Measurements from ENCODE around the gene TMCC3.

DNA sequence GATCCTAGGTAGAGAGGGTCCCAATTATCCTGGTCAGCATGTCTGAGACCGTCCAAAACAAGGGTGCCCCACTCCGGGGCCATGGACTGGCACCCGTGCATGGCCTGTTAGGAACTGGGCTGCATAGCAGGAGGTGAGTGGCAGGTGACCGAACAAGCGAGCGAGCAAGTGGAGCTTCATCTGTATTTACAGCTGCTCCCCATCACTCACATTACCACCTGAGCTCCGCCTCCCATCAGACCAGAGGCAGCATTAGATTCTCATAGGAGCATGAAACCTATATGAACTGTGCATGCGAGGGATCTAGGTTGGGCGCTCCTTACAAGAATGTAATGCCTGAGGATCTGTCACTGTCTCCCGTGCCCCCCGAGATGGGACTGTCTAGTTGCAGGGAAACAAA, 44.4 kb upstream of the TMCC3 start:
- TF ChIP-seq, protein P1, sequence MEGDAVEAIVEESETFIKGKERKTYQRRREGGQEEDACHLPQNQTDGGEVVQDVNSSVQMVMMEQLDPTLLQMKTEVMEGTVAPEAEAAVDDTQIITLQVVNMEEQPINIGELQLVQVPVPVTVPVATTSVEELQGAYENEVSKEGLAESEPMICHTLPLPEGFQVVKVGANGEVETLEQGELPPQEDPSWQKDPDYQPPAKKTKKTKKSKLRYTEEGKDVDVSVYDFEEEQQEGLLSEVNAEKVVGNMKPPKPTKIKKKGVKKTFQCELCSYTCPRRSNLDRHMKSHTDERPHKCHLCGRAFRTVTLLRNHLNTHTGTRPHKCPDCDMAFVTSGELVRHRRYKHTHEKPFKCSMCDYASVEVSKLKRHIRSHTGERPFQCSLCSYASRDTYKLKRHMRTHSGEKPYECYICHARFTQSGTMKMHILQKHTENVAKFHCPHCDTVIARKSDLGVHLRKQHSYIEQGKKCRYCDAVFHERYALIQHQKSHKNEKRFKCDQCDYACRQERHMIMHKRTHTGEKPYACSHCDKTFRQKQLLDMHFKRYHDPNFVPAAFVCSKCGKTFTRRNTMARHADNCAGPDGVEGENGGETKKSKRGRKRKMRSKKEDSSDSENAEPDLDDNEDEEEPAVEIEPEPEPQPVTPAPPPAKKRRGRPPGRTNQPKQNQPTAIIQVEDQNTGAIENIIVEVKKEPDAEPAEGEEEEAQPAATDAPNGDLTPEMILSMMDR (conservative IDR thresholded peaks at IDR 0.05; ENCODE audit: low read depth in 2 of 2) = no peak
- TF ChIP-seq, protein P2, sequence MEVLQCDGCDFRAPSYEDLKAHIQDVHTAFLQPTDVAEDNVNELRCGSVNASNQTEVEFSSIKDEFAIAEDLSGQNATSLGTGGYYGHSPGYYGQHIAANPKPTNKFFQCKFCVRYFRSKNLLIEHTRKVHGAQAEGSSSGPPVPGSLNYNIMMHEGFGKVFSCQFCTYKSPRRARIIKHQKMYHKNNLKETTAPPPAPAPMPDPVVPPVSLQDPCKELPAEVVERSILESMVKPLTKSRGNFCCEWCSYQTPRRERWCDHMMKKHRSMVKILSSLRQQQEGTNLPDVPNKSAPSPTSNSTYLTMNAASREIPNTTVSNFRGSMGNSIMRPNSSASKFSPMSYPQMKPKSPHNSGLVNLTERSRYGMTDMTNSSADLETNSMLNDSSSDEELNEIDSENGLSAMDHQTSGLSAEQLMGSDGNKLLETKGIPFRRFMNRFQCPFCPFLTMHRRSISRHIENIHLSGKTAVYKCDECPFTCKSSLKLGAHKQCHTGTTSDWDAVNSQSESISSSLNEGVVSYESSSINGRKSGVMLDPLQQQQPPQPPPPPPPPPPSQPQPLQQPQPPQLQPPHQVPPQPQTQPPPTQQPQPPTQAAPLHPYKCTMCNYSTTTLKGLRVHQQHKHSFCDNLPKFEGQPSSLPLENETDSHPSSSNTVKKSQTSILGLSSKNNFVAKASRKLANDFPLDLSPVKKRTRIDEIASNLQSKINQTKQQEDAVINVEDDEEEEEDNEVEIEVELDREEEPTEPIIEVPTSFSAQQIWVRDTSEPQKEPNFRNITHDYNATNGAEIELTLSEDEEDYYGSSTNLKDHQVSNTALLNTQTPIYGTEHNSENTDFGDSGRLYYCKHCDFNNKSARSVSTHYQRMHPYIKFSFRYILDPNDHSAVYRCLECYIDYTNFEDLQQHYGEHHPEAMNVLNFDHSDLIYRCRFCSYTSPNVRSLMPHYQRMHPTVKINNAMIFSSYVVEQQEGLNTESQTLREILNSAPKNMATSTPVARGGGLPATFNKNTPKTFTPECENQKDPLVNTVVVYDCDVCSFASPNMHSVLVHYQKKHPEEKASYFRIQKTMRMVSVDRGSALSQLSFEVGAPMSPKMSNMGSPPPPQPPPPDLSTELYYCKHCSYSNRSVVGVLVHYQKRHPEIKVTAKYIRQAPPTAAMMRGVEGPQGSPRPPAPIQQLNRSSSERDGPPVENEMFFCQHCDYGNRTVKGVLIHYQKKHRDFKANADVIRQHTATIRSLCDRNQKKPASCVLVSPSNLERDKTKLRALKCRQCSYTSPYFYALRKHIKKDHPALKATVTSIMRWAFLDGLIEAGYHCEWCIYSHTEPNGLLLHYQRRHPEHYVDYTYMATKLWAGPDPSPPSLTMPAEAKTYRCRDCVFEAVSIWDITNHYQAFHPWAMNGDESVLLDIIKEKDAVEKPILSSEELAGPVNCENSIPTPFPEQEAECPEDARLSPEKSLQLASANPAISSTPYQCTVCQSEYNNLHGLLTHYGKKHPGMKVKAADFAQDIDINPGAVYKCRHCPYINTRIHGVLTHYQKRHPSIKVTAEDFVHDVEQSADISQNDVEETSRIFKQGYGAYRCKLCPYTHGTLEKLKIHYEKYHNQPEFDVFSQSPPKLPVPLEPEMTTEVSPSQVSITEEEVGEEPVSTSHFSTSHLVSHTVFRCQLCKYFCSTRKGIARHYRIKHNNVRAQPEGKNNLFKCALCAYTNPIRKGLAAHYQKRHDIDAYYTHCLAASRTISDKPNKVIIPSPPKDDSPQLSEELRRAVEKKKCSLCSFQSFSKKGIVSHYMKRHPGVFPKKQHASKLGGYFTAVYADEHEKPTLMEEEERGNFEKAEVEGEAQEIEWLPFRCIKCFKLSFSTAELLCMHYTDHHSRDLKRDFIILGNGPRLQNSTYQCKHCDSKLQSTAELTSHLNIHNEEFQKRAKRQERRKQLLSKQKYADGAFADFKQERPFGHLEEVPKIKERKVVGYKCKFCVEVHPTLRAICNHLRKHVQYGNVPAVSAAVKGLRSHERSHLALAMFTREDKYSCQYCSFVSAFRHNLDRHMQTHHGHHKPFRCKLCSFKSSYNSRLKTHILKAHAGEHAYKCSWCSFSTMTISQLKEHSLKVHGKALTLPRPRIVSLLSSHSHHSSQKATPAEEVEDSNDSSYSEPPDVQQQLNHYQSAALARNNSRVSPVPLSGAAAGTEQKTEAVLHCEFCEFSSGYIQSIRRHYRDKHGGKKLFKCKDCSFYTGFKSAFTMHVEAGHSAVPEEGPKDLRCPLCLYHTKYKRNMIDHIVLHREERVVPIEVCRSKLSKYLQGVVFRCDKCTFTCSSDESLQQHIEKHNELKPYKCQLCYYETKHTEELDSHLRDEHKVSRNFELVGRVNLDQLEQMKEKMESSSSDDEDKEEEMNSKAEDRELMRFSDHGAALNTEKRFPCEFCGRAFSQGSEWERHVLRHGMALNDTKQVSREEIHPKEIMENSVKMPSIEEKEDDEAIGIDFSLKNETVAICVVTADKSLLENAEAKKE (CRISPR knock-in tag; IDR thresholded peaks at IDR 0.05) = no peak
- TF ChIP-seq EZH2phosphoT487 (IDR thresholded peaks at IDR 0.05; ENCODE audit: unreplicated experiment) (no peak), CREB1 (CRISPR knock-in tag; IDR thresholded peaks at IDR 0.05; ENCODE audit: low read depth) (no peak), EZH2 (IDR thresholded peaks at IDR 0.05; ENCODE audit: low read depth, unreplicated experiment) (no peak), POLR2AphosphoS5 (IDR thresholded peaks at IDR 0.05; ENCODE audit: low read depth) (no peak)
- TF ChIP-seq, protein P3, sequence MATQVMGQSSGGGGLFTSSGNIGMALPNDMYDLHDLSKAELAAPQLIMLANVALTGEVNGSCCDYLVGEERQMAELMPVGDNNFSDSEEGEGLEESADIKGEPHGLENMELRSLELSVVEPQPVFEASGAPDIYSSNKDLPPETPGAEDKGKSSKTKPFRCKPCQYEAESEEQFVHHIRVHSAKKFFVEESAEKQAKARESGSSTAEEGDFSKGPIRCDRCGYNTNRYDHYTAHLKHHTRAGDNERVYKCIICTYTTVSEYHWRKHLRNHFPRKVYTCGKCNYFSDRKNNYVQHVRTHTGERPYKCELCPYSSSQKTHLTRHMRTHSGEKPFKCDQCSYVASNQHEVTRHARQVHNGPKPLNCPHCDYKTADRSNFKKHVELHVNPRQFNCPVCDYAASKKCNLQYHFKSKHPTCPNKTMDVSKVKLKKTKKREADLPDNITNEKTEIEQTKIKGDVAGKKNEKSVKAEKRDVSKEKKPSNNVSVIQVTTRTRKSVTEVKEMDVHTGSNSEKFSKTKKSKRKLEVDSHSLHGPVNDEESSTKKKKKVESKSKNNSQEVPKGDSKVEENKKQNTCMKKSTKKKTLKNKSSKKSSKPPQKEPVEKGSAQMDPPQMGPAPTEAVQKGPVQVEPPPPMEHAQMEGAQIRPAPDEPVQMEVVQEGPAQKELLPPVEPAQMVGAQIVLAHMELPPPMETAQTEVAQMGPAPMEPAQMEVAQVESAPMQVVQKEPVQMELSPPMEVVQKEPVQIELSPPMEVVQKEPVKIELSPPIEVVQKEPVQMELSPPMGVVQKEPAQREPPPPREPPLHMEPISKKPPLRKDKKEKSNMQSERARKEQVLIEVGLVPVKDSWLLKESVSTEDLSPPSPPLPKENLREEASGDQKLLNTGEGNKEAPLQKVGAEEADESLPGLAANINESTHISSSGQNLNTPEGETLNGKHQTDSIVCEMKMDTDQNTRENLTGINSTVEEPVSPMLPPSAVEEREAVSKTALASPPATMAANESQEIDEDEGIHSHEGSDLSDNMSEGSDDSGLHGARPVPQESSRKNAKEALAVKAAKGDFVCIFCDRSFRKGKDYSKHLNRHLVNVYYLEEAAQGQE (IDR thresholded peaks at IDR 0.05; ENCODE audit: unreplicated experiment) = no peak

Data from GM23338 (cell line).